Measurements from ENCODE around the gene TRAF3. TPM values are rescaled to one million over a fixed set of nuclear protein-coding genes. Genes with fewer than 3 reads are reported as not detected.

Gene TRAF3
- total RNA-seq, 1 experiment from 2014 or later = 11.2 TPM

DNA sequence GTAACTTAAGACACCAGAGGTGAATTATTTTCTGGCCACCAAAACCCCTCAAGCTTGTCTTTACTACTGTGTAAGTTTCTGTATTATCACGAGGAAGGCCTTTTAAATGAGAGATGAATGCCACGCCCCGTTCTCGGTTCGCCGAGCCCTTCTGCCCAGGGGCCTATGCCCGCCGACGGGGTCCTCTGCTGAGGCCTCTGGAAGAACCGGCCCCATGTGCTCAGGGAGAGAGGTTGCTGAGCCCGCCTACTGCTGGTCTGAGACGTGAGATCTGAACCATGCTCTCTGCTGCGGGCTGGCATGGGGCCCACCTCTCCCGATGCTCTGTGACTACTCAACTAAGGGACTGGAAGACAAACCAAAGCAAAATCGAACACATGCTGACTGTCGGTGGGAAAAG is 166.2 kb downstream of the TRAF3 start (continued):
- TF ChIP-seq, protein P1, sequence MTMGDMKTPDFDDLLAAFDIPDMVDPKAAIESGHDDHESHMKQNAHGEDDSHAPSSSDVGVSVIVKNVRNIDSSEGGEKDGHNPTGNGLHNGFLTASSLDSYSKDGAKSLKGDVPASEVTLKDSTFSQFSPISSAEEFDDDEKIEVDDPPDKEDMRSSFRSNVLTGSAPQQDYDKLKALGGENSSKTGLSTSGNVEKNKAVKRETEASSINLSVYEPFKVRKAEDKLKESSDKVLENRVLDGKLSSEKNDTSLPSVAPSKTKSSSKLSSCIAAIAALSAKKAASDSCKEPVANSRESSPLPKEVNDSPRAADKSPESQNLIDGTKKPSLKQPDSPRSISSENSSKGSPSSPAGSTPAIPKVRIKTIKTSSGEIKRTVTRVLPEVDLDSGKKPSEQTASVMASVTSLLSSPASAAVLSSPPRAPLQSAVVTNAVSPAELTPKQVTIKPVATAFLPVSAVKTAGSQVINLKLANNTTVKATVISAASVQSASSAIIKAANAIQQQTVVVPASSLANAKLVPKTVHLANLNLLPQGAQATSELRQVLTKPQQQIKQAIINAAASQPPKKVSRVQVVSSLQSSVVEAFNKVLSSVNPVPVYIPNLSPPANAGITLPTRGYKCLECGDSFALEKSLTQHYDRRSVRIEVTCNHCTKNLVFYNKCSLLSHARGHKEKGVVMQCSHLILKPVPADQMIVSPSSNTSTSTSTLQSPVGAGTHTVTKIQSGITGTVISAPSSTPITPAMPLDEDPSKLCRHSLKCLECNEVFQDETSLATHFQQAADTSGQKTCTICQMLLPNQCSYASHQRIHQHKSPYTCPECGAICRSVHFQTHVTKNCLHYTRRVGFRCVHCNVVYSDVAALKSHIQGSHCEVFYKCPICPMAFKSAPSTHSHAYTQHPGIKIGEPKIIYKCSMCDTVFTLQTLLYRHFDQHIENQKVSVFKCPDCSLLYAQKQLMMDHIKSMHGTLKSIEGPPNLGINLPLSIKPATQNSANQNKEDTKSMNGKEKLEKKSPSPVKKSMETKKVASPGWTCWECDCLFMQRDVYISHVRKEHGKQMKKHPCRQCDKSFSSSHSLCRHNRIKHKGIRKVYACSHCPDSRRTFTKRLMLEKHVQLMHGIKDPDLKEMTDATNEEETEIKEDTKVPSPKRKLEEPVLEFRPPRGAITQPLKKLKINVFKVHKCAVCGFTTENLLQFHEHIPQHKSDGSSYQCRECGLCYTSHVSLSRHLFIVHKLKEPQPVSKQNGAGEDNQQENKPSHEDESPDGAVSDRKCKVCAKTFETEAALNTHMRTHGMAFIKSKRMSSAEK (CRISPR knock-in tag; IDR thresholded peaks at IDR 0.05; ENCODE audit: borderline replicate concordance) = no peak
- TF ChIP-seq GTF2I (CRISPR knock-in tag; conservative IDR thresholded peaks at IDR 0.05) (no peak), TCF7 (CRISPR knock-in tag; IDR thresholded peaks at IDR 0.05; ENCODE audit: low read depth) (no peak), SP1 (CRISPR knock-in tag; conservative IDR thresholded peaks at IDR 0.05) (no peak)
- TF ChIP-seq, protein P2, sequence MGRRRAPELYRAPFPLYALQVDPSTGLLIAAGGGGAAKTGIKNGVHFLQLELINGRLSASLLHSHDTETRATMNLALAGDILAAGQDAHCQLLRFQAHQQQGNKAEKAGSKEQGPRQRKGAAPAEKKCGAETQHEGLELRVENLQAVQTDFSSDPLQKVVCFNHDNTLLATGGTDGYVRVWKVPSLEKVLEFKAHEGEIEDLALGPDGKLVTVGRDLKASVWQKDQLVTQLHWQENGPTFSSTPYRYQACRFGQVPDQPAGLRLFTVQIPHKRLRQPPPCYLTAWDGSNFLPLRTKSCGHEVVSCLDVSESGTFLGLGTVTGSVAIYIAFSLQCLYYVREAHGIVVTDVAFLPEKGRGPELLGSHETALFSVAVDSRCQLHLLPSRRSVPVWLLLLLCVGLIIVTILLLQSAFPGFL (CRISPR knock-in tag; IDR thresholded peaks at IDR 0.05; ENCODE audit: borderline replicate concordance) = no peak

DNA sequence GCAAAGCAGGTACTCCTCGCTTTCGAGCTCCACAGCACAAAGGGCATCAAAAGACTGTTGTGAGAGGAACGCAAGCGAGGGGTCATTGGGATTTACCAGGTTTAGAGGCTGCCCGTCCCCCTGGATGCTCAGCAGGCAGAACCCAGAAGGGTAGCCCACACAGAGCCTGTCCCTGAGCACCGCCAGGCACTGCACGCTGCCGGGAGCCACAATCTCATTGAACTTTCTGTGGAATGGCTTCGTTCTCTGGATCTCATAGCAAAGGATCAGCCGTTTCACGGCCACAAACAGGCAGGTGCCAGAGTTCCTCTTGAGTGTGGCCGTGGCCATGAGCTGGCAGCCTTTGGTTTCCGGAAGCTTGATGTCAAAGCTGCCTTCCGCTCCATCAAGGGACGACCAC is 166.7 kb downstream of the TRAF3 start:
- ChIA-PET POLR2A (no interaction called here), CTCF (no interaction called here)
- Mint-ChIP-seq H3K4me3 (no peak overlapping the region), H3K27ac (no peak overlapping the region), H3K4me1 (no peaks in the 10 kb centered on the region), H3K27me3 (ENCODE audit: low read depth) (no peaks in the 10 kb centered on the region), H3K9me3 (no peaks in the 10 kb centered on the region), H3K36me3 (peaks cover 53% of the 10 kb centered on the region)
- TF ChIP-seq SMAD3 (CRISPR knock-in tag; IDR thresholded peaks at IDR 0.05; ENCODE audit: borderline replicate concordance) (no peak), ZNF219 (CRISPR knock-in tag; IDR thresholded peaks at IDR 0.05; ENCODE audit: borderline replicate concordance) (no peak), ZNF671 (CRISPR knock-in tag; IDR thresholded peaks at IDR 0.05) (no peak), GRHL2 (CRISPR knock-in tag; IDR thresholded peaks at IDR 0.05; ENCODE audit: insufficient replicate concordance, severe bottlenecking) (no peak), NR1H2 (CRISPR knock-in tag; IDR thresholded peaks at IDR 0.05) (no peak), NR3C1 (CRISPR knock-in tag; conservative IDR thresholded peaks at IDR 0.05; ENCODE audit: low read depth) (no peak)
- TF ChIP-seq, protein P3, sequence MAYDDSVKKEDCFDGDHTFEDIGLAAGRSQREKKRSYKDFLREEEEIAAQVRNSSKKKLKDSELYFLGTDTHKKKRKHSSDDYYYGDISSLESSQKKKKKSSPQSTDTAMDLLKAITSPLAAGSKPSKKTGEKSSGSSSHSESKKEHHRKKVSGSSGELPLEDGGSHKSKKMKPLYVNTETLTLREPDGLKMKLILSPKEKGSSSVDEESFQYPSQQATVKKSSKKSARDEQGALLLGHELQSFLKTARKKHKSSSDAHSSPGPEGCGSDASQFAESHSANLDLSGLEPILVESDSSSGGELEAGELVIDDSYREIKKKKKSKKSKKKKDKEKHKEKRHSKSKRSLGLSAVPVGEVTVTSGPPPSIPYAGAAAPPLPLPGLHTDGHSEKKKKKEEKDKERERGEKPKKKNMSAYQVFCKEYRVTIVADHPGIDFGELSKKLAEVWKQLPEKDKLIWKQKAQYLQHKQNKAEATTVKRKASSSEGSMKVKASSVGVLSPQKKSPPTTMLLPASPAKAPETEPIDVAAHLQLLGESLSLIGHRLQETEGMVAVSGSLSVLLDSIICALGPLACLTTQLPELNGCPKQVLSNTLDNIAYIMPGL (CRISPR knock-in tag; IDR thresholded peaks at IDR 0.05) = no peak
- TF ChIP-seq, protein P4, sequence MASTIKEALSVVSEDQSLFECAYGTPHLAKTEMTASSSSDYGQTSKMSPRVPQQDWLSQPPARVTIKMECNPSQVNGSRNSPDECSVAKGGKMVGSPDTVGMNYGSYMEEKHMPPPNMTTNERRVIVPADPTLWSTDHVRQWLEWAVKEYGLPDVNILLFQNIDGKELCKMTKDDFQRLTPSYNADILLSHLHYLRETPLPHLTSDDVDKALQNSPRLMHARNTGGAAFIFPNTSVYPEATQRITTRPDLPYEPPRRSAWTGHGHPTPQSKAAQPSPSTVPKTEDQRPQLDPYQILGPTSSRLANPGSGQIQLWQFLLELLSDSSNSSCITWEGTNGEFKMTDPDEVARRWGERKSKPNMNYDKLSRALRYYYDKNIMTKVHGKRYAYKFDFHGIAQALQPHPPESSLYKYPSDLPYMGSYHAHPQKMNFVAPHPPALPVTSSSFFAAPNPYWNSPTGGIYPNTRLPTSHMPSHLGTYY (CRISPR knock-in tag; IDR thresholded peaks at IDR 0.05) = no peak
- TF ChIP-seq, protein P5, sequence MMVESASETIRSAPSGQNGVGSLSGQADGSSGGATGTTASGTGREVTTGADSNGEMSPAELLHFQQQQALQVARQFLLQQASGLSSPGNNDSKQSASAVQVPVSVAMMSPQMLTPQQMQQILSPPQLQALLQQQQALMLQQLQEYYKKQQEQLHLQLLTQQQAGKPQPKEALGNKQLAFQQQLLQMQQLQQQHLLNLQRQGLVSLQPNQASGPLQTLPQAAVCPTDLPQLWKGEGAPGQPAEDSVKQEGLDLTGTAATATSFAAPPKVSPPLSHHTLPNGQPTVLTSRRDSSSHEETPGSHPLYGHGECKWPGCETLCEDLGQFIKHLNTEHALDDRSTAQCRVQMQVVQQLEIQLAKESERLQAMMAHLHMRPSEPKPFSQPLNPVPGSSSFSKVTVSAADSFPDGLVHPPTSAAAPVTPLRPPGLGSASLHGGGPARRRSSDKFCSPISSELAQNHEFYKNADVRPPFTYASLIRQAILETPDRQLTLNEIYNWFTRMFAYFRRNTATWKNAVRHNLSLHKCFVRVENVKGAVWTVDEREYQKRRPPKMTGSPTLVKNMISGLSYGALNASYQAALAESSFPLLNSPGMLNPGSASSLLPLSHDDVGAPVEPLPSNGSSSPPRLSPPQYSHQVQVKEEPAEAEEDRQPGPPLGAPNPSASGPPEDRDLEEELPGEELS (CRISPR knock-in tag; IDR thresholded peaks at IDR 0.05) = no peak
- DNase-seq (ENCODE audit: low spot score) (no peak), ATAC-seq (no peak)

All from WTC11 (cell line).